ENCODE results near the gene PPP6R3. TPM values are rescaled to one million over a fixed set of nuclear protein-coding genes. Genes with fewer than 3 reads are reported as not detected.

PPP6R3 gene
- total and polyA plus RNA-seq, 2 of the 13 experiments (the other 11 are each of a cell fraction or from before 2014, with no cell fraction given), result 41.2 to 83.4 TPM

GRCh38 chr11:68650801-68651200 lies 190.2 kb downstream of the PPP6R3 start:
- POLR2A ChIA-PET, result no interaction called here
- H3K9ac ChIP-seq (ENCODE audit: insufficient read depth, low read depth, low read length), result no peak overlapping the region
- 48% methylated on average over 13 of the region's 14 CpGs for WGBS (ENCODE audit: low lambda C conversion rate)
- intact Hi-C loops (cut with micrococcal nuclease; ENCODE audit: unreplicated experiment), result loop anchor here (10.0 kb wide), 1 partner anchor 154 kb away; no protein-coding TSS in a partner anchor
- FAIRE-seq (no peak), DNase-seq (ENCODE audit: low spot score) (no peak), ATAC-seq (no peak)
- H3K4me3 ChIP-seq (replicated peaks in 1 of 3; ENCODE audit: insufficient read depth in 1 of 3, low read depth in 2 of 3, low read length in 3 of 3), result no peak overlapping the region
- CTCF ChIA-PET (ENCODE audit: low intra/inter-chr PET ratio, low total read pairs), result no interaction called here
- no peak overlapping the region for H3K4me2 ChIP-seq (ENCODE audit: low read depth, low read length)
- no peaks in the 10 kb centered on the region for H4K20me1 ChIP-seq (ENCODE audit: insufficient read depth, low read length)
- peaks cover 8 to 42% of the 10 kb centered on the region in 2 experiments; a peak in 4 of 5 replicates for H3K27me3 ChIP-seq (ENCODE audit: control insufficient read depth in 1 of 2, insufficient read depth in 2 of 2, low read length in 2 of 2)
- no peaks in the 10 kb centered on the region for H3K4me1 ChIP-seq (ENCODE audit: insufficient read depth, low read length)
- no peak overlapping the region for H2AFZ ChIP-seq (ENCODE audit: low read length)
- in situ Hi-C loops (cut with HindIII; ENCODE audit: extremely low pct_ligation_motif_present, low pct_unique_long_range_greater_than_20kb), result no loop called here
- TF ChIP-seq KAT8 (CRISPR knock-in tag; IDR thresholded peaks at IDR 0.05), result no peak
- no peaks in the 10 kb centered on the region for H3K9me3 ChIP-seq (ENCODE audit: low read length)
- no peak overlapping the region for H3K27ac ChIP-seq (ENCODE audit: extremely low read length, insufficient read depth, low read length)
- no TSS peak for BruUV-seq (replicated peaks)
- no peaks in the 10 kb centered on the region for H3K36me3 ChIP-seq (replicated peaks in 1 of 2; ENCODE audit: control insufficient read depth in 1 of 2, insufficient read depth in 2 of 2, low read length in 2 of 2)
- no peaks in the 10 kb centered on the region for H3K79me2 ChIP-seq (ENCODE audit: insufficient read depth, low read length)

DNA sequence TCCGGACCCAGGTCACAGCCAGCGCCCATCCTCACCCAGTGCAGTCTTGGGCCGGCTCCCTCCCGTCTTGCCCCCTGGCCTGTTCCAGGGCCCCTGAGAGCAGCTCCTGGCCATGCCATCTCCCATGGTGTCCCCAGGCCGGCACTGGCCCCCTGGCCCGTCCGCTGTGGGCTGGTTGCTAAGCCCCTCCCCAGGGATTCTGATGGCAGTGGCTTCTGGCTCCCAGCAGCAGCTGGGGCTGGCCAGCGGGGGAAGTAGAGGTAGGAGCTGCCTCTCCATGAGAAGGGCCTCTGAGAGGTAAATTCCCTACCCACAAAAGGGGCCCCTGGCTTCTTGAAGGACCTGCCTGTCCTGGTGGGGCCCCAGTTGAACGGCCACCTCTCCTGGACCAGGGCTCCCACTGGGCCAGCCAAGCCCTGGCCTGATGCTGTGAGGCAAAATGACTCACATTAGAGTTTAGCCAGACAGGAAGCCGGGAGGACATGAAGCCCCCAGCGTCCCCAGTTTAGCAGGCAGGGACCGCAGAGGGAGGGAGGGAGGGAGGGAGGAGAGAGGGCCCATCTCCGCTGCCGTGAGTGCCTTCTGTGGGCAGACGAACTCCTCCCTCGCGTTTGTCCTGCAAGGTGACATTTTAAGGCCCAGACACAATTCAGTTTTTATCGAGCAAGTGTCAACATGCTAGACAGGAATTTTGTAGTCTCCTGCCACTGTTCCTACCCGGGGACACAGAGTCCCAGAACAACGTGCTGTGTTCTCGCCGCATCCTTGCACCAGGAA lies 190.8 kb downstream of the PPP6R3 start:
- intact Hi-C loops (cut with micrococcal nuclease; ENCODE audit: unreplicated experiment) (loop anchor here (10.0 kb wide), 1 partner anchor 153 kb away; no protein-coding TSS in a partner anchor), in situ Hi-C loops (cut with HindIII; ENCODE audit: extremely low pct_ligation_motif_present, low pct_unique_long_range_greater_than_20kb) (no loop called here)
- FAIRE-seq, result no peak
- ATAC-seq, result no peak; the same call in 2 of the 3 replicates
- BruUV-seq (replicated peaks), result no TSS peak
- CTCF ChIA-PET (ENCODE audit: low intra/inter-chr PET ratio, low total read pairs), result no interaction called here
- H3K9ac ChIP-seq (ENCODE audit: insufficient read depth, low read depth, low read length), result no peak overlapping the region
- H3K9me3 ChIP-seq (ENCODE audit: low read length), result no peaks in the 10 kb centered on the region
- no peak for DNase-seq (ENCODE audit: low spot score)
- H3K4me1 ChIP-seq (ENCODE audit: insufficient read depth, low read length), result no peaks in the 10 kb centered on the region
- no peaks in the 10 kb centered on the region for H4K20me1 ChIP-seq (ENCODE audit: insufficient read depth, low read length)
- no peak overlapping the region for H3K27ac ChIP-seq (ENCODE audit: extremely low read length, insufficient read depth, low read length)
- no peaks in the 10 kb centered on the region for H3K79me2 ChIP-seq (ENCODE audit: insufficient read depth, low read length)
- H2AFZ ChIP-seq (ENCODE audit: low read length), result no peak overlapping the region
- H3K27me3 ChIP-seq (ENCODE audit: control insufficient read depth in 1 of 2, insufficient read depth in 2 of 2, low read length in 2 of 2), result peaks cover 8 to 45% of the 10 kb centered on the region in 2 experiments; a peak in 4 of 5 replicates
- WGBS (ENCODE audit: low lambda C conversion rate), result 23% methylated on average over 13 of the region's 22 CpGs
- H3K36me3 ChIP-seq (replicated peaks in 1 of 2; ENCODE audit: control insufficient read depth in 1 of 2, insufficient read depth in 2 of 2, low read length in 2 of 2), result no peaks in the 10 kb centered on the region
- H3K4me3 ChIP-seq (replicated peaks in 1 of 3; ENCODE audit: insufficient read depth in 1 of 3, low read depth in 2 of 3, low read length in 3 of 3), result no peak overlapping the region
- TF ChIP-seq TAF15 (IDR thresholded peaks at IDR 0.05; ENCODE audit: low read depth, low read length, poor library complexity, severe bottlenecking), result no peak
- no peak for TF ChIP-seq KLF11 (CRISPR knock-in tag; IDR thresholded peaks at IDR 0.05)
- no peak for TF ChIP-seq PHF20 (CRISPR knock-in tag; IDR thresholded peaks at IDR 0.05)
- POLR2A ChIA-PET, result no interaction called here
- H3K4me2 ChIP-seq (ENCODE audit: low read depth, low read length), result no peak overlapping the region
